ENCODE measurements around the gene HACL1. TPM values are rescaled to one million over a fixed set of nuclear protein-coding genes. Genes with fewer than 3 reads are reported as not detected.
A peak's percentile ranks its signal among the peaks of the same experiment; 100 is the strongest.
"Not testable (repeated sequence)": the region's sequence is repeated elsewhere in the genome, so short reads cannot be mapped to it uniquely, and the experiment has no call there.

The HACL1 gene
- total RNA-seq, 1 donor from 2014 or later = 33.4 TPM

- peak; percentile 87 to 93 for DNase-seq (ENCODE audit: low read depth in 2 of 2)
Measured at GRCh38 chr3:15630646-15631350, 29.4 kb upstream of the HACL1 start.

- peak; percentile 83 to 91 for DNase-seq (ENCODE audit: low read depth in 2 of 2)
Measured at GRCh38 chr3:15629860-15630597, 28.7 kb upstream of the HACL1 start.

DNA sequence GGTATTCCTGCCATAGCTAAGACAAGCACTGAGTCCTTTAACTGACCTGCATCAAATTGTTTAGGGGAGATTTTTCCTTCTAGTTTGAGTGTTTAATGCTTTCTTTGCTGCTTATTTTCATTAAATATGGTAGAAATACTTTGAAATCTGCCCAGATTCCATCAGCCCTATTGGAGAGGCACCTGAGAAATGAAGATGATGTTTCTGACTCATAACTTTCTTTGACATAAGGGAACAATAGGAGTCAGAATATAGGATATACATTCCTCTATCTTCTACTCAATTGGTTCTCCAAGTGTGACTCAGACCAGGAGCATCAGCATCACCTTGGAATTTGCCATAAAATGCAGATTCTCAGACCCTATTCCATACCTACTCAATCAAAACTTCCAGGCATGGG is 27.6 kb upstream of the HACL1 start:
- DNase-seq (ENCODE audit: low read depth in 2 of 2) = no peak

DNA sequence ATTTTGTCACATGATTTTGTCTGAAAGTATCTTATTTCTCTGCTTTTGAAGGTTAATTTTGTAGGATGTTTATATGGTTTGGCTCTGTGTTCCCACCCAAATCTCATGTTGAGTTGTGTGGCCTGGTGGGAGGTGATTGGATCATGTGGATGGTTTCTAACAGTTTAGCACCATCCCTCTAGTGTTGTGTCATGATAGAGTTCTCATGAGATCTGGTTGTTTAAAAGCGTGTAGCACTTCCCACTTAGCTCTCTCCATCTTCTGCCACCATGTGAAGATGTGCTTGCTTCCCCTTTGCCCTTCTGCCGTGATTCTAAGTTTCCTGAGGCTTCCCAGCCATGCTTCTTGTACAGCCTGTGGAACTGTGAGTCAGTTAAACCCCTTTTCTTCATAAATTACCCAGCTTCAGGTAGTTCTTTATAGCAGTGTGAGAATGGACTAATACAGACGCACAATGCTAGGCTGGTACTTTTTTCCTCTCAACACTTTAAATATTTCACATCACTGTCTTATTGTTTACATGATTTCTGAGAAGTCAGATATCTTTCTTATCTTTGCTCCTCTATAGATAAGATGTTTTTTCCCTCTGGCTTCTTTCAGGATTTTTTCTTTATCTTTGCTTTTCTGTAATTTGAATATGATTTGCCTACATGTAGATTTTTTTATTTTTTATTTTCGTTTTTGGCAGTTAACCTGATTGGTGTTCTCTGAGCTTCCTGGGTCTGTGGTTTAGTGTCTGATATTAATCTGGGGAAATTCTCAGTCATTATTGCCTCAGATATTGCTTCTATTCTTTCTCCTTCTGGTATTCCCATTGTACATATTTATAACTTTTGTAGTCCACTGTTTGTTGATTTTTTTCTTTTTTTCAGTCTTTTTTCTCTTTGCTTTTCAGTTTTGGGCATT is 22.4 kb upstream of the HACL1 start:
- no peak for DNase-seq (ENCODE audit: low read depth in 2 of 2)

- not testable (repeated sequence) for DNase-seq (ENCODE audit: low read depth in 2 of 2)
Measured at GRCh38 chr3:15619659-15620464, 18.5 kb upstream of the HACL1 start.

DNA sequence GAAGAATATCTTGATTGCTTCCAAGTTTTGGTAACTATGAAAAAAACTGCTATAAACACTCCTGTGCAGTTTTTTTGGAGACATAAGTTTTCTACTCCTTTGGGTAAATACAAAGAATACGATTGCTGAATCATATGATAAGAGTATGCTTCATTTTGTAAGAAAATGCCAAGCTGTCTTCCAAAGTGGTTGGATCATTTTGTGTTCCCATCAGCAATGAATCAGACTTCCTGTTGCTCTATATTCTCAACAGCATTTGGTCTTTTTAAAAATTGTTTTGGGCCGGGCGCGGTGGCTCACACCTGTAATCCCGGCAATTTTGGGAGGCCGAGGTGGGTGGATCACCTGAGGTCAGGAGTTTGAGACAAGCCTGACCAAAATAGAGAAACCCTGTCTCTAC is 14.7 kb upstream of the HACL1 start:
- DNase-seq (ENCODE audit: low read depth in 2 of 2) = peak in 1 of 2 donors; percentile 27

GRCh38 chr3:15614958-15615357 is 13.6 kb upstream of the HACL1 start:
- no peak for DNase-seq (ENCODE audit: low read depth in 2 of 2)

DNA sequence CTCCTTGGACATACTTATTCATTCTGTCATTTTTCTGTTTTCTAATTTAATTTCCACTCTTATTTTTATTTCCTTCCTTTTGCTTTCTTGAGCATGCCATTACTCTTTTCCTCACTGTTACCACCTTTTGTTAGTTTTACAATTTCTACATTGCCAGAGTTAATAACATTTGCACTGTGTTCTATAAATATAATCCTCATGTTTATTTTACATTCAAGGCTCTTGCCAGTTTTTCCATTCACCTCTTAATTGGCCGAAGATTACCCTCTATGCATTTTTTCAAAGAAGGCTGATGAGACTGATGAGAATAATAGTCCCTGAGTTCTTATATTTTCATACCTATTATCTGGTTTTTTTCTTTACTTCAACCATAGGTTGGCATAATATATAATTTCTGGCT is 10.6 kb upstream of the HACL1 start:
- DNase-seq (ENCODE audit: low read depth in 2 of 2) = no peak

DNA sequence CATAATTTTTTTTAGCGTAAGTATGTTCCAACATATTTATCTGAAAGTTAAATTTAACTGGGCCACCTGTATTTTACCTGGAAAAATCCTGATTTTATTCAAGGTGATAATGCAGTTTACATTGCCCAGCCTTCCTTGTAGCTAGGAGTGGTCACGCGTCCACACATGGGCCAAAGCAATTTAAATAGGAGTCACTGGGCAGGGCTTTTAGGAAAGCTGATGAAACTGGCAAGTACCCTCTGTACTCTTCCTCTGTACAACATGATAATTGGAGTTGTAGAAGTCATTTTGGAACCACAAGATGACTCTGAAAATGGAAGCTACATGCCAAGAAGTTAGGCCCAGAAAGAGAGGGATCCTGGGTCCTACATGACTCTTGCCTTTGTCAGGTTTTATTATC is 9.6 kb upstream of the HACL1 start:
- DNase-seq (ENCODE audit: low read depth in 2 of 2) = no peak

GRCh38 chr3:15610082-15610759 is 8.9 kb upstream of the HACL1 start:
- peak in 1 of 2 donors; percentile 20 for DNase-seq (ENCODE audit: low read depth in 2 of 2)

- peak in 1 of 2 donors; percentile 52 for DNase-seq (ENCODE audit: low read depth in 2 of 2)
Measured at GRCh38 chr3:15606434-15606891, 5.1 kb upstream of the HACL1 start.

GRCh38 chr3:15604584-15604983 is 3.2 kb upstream of the HACL1 start:
- not testable (repeated sequence) for DNase-seq (ENCODE audit: low read depth in 2 of 2)

DNA sequence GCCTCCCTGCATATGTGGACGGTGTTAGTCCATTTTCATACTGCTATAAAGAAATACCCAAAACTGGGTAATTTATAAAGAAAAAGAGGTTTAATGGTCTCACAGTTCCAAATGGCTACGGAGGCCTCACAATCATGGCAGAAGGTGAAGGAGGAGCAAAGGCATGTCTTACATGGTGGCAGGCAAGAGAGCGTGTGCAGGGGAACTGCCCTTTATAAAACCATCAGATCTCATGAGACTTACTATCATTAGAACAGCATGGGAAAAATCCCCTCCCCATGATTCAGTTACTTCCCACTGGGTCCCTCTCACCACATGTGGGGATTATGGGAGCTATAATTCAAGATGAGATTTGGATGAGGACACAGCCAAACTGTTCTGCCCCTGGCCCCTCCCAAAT is 1.4 kb upstream of the HACL1 start:
- DNase-seq (ENCODE audit: low read depth in 2 of 2) = not testable (repeated sequence)

DNA sequence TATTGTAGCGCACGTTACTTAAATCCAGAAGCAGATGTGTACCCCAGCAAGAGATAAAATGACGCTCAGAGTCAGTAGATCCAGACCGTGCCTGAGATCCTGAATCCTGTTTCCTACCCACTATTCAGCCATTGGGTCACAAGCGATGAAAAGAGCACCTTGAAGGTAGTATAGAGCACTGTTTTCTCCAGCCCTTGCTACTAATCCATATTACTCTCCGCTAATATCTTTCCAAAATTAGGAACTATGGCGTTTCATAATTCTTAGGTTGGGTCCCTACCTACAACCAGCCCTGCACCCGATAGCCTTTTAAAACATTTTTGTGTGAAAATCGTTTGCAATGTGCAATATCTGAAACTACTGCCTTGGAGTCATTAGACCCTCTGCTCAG is 772 bp upstream of the HACL1 start:
- no peak for DNase-seq (ENCODE audit: low read depth in 2 of 2)

- DNase-seq (ENCODE audit: low read depth in 2 of 2) = no peak
Measured at GRCh38 chr3:15601046-15601398, 347 bp downstream of the HACL1 start.

DNA sequence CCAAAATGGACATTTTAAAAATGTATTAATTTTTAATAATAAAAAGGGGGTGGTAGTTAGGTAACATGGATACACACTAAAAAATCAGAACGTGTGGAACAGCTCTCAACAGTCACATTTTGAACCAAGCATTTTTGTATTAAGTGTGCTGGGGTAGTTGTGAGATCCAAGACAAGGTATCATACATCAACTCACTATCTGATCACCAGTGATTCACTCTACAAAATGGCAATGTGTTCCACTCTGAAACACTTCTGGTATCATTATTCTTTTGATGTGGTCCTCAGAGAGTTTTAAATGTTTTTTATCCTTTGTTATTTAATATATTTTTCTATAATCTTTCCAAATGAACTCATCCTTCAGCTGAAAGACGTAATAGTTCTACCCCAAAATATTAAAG is 5.4 kb downstream of the HACL1 start:
- DNase-seq (ENCODE audit: low read depth in 2 of 2) = no peak

DNA sequence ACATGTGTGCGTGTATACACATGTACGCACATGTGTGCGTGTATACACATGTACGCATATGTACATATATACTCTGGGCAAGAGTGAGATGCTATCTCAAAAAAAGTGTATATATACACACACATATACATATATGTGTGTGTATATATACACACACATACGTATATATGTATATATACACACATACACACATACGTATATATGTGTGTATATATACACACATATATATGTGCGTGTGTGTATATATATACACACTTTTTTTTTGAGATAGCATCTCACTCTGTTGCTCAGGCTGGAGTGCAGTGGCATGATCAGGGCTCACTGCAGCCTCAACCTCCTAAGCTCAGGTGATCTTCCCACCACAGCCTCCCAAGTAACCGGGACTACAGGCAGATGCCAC is 8.4 kb downstream of the HACL1 start:
- no peak for DNase-seq (ENCODE audit: low read depth in 2 of 2)

GRCh38 chr3:15591928-15592327 is 9.4 kb downstream of the HACL1 start:
- no peak for DNase-seq (ENCODE audit: low read depth in 2 of 2)

DNA sequence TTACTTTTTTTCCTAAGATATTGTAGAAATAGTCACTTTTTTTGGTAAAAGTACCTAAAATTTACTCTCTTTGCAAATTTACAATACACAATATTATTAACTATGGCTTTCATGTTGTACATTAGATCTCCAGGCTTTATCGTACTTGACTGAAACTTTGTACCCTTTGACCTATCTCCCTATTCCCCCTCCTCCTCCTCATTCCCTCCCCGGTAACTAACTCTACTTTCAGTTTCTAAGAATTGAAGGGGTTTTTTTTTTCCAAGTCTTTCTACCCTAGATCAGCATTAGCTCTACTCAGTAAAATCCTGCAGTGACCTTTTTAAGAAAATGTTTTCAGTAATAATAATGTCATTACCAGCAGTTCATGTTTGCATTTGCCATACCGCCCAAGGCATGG is 10.1 kb downstream of the HACL1 start:
- no peak for DNase-seq (ENCODE audit: low read depth in 2 of 2)

DNA sequence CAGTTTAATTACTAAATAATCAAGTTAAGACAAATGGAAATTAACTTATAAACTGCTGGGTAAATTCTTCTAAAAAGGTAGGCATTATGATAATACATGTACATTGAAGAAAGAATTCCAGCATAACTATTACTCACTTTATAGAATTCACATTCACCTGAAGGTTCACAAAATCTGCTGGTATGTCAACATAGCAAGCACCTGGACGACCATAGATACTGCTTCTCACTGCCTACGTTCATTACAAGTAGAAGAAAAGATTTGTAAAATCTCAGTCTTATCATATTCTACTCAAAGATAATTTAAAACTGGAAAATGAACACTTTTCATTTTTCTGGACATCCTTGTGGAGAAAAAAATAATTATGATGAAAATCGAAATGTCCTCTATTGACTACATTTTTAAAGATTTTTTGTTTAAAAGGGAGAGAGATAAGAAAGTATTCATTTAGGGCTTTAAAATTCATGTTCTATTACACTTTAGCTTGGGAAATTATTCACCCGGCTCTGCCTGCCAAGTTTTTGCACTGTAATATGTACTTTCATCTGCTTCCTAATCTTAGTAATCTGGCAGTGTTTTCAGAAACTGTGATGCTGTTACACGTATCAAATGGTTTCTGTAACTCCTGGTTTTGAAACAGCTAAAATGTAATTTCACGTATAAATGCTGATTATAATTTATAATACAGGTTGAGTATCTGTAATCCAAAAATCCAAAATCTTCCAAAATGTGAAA is 16.1 kb downstream of the HACL1 start:
- DNase-seq (ENCODE audit: low read depth in 2 of 2) = no peak

Data from dermis microvascular lymphatic vessel endothelial cell (primary cell).